ENCODE data around the gene MORN5. TPM values are rescaled to one million over a fixed set of nuclear protein-coding genes. Genes with fewer than 3 reads are reported as not detected.

The MORN5 gene
- total and polyA plus RNA-seq, 9 of the 15 experiments (the other 6 are each of a cell fraction or from before 2014, with no cell fraction given): not detected

DNA sequence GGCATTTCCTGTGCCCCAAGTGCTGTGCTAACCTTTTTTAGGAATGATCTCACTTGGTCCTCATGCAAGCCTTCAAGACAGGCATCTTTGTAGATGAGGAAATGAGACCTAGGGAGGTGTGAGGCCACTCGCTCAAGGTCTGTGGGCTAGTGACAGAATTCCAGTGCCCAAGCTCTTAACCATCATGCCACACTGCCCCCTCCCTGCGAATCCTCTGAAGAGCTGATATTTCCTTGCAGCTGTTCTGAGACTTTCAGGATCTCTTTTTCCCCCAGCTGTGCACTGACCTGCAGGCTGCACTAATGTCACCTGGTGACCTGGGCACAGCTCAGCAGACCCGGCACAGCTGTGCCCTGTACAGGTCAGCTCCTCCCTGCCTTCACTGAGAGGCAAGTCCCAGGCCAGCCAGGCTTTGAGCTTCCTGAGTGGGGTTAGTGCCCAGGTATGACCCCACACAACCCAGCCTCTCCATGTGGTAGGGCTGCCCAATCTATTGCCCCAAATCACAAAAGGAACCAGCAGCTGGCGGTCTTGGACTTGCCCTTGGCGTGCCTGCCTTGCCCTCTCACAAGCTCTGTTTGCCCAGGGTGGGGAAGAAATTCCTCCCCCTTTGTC, 32.7 kb downstream of the MORN5 start:
- H3K9ac ChIP-seq (ENCODE audit: insufficient read depth in 1 of 2, low read depth in 2 of 2, low read length in 2 of 2): peak overlapping the region in 1 of 2 experiments; percentile 33; a peak in 1 of 4 replicates
- DNase-seq (ENCODE audit: extremely low read depth in 1 of 4, low spot score in 3 of 4) (no peak), FAIRE-seq (no peak), ATAC-seq (no peak; the same call in 2 of the 3 replicates)
- no peaks in the 10 kb centered on the region for H3K79me2 ChIP-seq (ENCODE audit: control insufficient read depth, insufficient read depth, low read length)
- peaks cover 2% of the 10 kb centered on the region for H3K9me1 ChIP-seq (ENCODE audit: control insufficient read depth, insufficient read depth, low read length)
- no peaks in the 10 kb centered on the region for H3K27me3 ChIP-seq (ENCODE audit: control insufficient read depth in 2 of 2, insufficient read depth in 2 of 2, low read length in 2 of 2)
- H3K27ac ChIP-seq (ENCODE audit: extremely low read depth, low read depth, low read length): no peak overlapping the region
- ChIA-PET CTCF (ENCODE audit: low intra/inter-chr PET ratio) (interaction anchor here (1.2 kb wide), 1 partner anchor 93 kb away, joined by 6 read pairs; no protein-coding TSS in a partner anchor), POLR2A (interaction anchor here (1.0 to 1.1 kb wide), 2 partner anchors 12 to 92 kb away, joined by 3 read pairs; no protein-coding TSS in a partner anchor)
- no peak for TF ChIP-seq FIP1L1 (IDR thresholded peaks at IDR 0.05; ENCODE audit: low read depth, low read length, poor library complexity, severe bottlenecking)
- TF ChIP-seq RAD21 (CRISPR knock-in tag; conservative IDR thresholded peaks at IDR 0.05 in 1 of 2, IDR thresholded peaks at IDR 0.05 in 1 of 2): peak in 1 of 2 experiments; percentile 11; a peak in 1 of 4 replicates
- TF ChIP-seq, protein P1, sequence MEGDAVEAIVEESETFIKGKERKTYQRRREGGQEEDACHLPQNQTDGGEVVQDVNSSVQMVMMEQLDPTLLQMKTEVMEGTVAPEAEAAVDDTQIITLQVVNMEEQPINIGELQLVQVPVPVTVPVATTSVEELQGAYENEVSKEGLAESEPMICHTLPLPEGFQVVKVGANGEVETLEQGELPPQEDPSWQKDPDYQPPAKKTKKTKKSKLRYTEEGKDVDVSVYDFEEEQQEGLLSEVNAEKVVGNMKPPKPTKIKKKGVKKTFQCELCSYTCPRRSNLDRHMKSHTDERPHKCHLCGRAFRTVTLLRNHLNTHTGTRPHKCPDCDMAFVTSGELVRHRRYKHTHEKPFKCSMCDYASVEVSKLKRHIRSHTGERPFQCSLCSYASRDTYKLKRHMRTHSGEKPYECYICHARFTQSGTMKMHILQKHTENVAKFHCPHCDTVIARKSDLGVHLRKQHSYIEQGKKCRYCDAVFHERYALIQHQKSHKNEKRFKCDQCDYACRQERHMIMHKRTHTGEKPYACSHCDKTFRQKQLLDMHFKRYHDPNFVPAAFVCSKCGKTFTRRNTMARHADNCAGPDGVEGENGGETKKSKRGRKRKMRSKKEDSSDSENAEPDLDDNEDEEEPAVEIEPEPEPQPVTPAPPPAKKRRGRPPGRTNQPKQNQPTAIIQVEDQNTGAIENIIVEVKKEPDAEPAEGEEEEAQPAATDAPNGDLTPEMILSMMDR (IDR thresholded peaks at IDR 0.05 in 2 of 3, conservative IDR thresholded peaks at IDR 0.05 in 1 of 3; ENCODE audit: insufficient read depth in 2 of 3, low read depth in 1 of 3, low read length in 3 of 3): peak in 1 of 3 experiments; percentile 15; a peak in 1 of 6 replicates
- no peaks in the 10 kb centered on the region for H4K20me1 ChIP-seq (replicated peaks; ENCODE audit: control insufficient read depth, insufficient read depth, low read length)
- intact Hi-C loops (cut with micrococcal nuclease): no loop called here
- H3K4me2 ChIP-seq (ENCODE audit: insufficient read depth, low read length): no peak overlapping the region
- no peak overlapping the region for H3K4me3 ChIP-seq
- H3K4me1 ChIP-seq (replicated peaks in 1 of 2; ENCODE audit: control insufficient read depth in 2 of 2, insufficient read depth in 2 of 2, low read length in 2 of 2): peaks cover 0 to 6% of the 10 kb centered on the region in 2 experiments; a peak in 2 of 5 replicates
- BruUV-seq (replicated peaks): no TSS peak
- H3K36me3 ChIP-seq (ENCODE audit: control insufficient read depth, insufficient read depth, low read length): no peaks in the 10 kb centered on the region
- no peaks in the 10 kb centered on the region for H3K9me3 ChIP-seq (replicated peaks; ENCODE audit: control insufficient read depth, insufficient read depth, low read depth, low read length)
- no peak overlapping the region for H2AFZ ChIP-seq (ENCODE audit: low read depth, low read length)
- in situ Hi-C loops (cut with MboI): no loop called here
- 58% methylated on average over 5 of the region's 5 CpGs for WGBS (ENCODE audit: insufficient coverage, low coverage, missing lambda C conversion rate)

Measured in K562 (cell line).